T-helper 9 cell (primary cell): ENCODE results near the gene ZFAND2A.
"Not testable (repeated sequence)": the region's sequence is repeated elsewhere in the genome, so short reads cannot be mapped to it uniquely, and the experiment has no call there.

ENCODE experiments used
- DNase-seq: peaks from one replicate; pipeline ENCODE4 v3.0.0-alpha.2; 2020

The ZFAND2A gene

GRCh38 chr7:1121886-1122831, 37.8 kb downstream of the ZFAND2A start:
- no peak for DNase-seq

- DNase-seq = no peak
Measured at GRCh38 chr7:1121476-1121875, 38.5 kb downstream of the ZFAND2A start.

- no peak for DNase-seq
Measured at GRCh38 chr7:1120791-1121190, 39.2 kb downstream of the ZFAND2A start.

GRCh38 chr7:1119201-1119600, 40.8 kb downstream of the ZFAND2A start:
- DNase-seq = no peak

- no peak for DNase-seq
Measured at GRCh38 chr7:1117321-1117928, 42.6 kb downstream of the ZFAND2A start.

GRCh38 chr7:1116383-1117008, 43.5 kb downstream of the ZFAND2A start:
- DNase-seq = not testable (repeated sequence)

- DNase-seq = not testable (repeated sequence)
Measured at GRCh38 chr7:1115171-1116045, 44.6 kb downstream of the ZFAND2A start.

- no peak for DNase-seq
Measured at GRCh38 chr7:1114505-1114904, 45.5 kb downstream of the ZFAND2A start.

- no peak for DNase-seq
Measured at GRCh38 chr7:1114088-1114487, 45.9 kb downstream of the ZFAND2A start.

- DNase-seq = no peak
Measured at GRCh38 chr7:1113548-1113885, 46.5 kb downstream of the ZFAND2A start.

GRCh38 chr7:1112625-1113547, 47.1 kb downstream of the ZFAND2A start:
- DNase-seq = no peak

GRCh38 chr7:1112109-1112508, 47.9 kb downstream of the ZFAND2A start:
- DNase-seq = no peak

- no peak for DNase-seq
Measured at GRCh38 chr7:1111156-1111555, 48.8 kb downstream of the ZFAND2A start.

GRCh38 chr7:1110358-1110757, 49.6 kb downstream of the ZFAND2A start:
- DNase-seq = no peak

- no peak for DNase-seq
Measured at GRCh38 chr7:1109581-1110310, 50.2 kb downstream of the ZFAND2A start.

- no peak for DNase-seq
Measured at GRCh38 chr7:1108264-1108920, 51.6 kb downstream of the ZFAND2A start.

- no peak for DNase-seq
Measured at GRCh38 chr7:1106793-1107421, 53.1 kb downstream of the ZFAND2A start.

- DNase-seq = no peak
Measured at GRCh38 chr7:1106063-1106792, 53.8 kb downstream of the ZFAND2A start.

GRCh38 chr7:1105189-1105588, 54.8 kb downstream of the ZFAND2A start:
- DNase-seq = no peak
